ENCODE measurements around the gene SPATA17. TPM values are rescaled to one million over a fixed set of nuclear protein-coding genes. Genes with fewer than 3 reads are reported as not detected.

SPATA17 gene
- total RNA-seq, 1 experiment from 2014 or later, result 4.5 TPM

DNA sequence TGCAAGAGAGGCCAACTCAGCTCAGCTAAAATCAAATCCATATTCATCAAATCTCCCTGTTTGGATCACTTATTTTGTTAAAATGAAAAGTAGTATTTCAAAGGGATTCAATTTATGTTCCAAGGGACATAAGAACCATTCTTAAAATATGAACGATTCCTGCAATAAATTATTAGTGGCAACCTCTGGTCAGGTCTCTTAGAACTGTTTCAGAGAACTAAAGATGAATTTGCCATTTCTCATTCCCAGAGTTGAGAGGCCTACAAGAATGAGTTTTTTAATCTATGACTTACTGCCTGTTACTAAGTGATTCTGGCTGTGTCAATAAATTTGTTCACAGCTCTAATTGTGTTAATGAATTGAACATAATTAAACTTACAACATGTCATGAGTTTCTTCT lies 268.5 kb downstream of the SPATA17 start:
- Mint-ChIP-seq H3K27me3 (ENCODE audit: insufficient read depth, unreplicated experiment) (no peaks in the 10 kb centered on the region), H3K9me3 (ENCODE audit: unreplicated experiment) (no peaks in the 10 kb centered on the region), H3K27ac (ENCODE audit: low read depth, unreplicated experiment) (no peak overlapping the region), H3K4me3 (ENCODE audit: unreplicated experiment) (no peak overlapping the region), H3K36me3 (ENCODE audit: insufficient read depth, unreplicated experiment) (no peaks in the 10 kb centered on the region), H3K4me1 (ENCODE audit: insufficient read depth, unreplicated experiment) (no peaks in the 10 kb centered on the region)
- no TSS peak for BruUV-seq (replicated peaks)
- CTCF ChIA-PET, result interaction anchor here (0.6 to 1.7 kb wide), 5 partner anchors 12 to 269 kb away, joined by 3 to 5 read pairs (median 4); no protein-coding TSS in a partner anchor
- TF ChIP-seq, protein P1, sequence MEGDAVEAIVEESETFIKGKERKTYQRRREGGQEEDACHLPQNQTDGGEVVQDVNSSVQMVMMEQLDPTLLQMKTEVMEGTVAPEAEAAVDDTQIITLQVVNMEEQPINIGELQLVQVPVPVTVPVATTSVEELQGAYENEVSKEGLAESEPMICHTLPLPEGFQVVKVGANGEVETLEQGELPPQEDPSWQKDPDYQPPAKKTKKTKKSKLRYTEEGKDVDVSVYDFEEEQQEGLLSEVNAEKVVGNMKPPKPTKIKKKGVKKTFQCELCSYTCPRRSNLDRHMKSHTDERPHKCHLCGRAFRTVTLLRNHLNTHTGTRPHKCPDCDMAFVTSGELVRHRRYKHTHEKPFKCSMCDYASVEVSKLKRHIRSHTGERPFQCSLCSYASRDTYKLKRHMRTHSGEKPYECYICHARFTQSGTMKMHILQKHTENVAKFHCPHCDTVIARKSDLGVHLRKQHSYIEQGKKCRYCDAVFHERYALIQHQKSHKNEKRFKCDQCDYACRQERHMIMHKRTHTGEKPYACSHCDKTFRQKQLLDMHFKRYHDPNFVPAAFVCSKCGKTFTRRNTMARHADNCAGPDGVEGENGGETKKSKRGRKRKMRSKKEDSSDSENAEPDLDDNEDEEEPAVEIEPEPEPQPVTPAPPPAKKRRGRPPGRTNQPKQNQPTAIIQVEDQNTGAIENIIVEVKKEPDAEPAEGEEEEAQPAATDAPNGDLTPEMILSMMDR (IDR thresholded peaks at IDR 0.05; ENCODE audit: unreplicated experiment), result no peak
- POLR2A ChIA-PET, result no interaction called here
- intact Hi-C loops (cut with micrococcal nuclease), result no loop called here
- DNase-seq (ENCODE audit: unreplicated experiment), result no peak

DNA sequence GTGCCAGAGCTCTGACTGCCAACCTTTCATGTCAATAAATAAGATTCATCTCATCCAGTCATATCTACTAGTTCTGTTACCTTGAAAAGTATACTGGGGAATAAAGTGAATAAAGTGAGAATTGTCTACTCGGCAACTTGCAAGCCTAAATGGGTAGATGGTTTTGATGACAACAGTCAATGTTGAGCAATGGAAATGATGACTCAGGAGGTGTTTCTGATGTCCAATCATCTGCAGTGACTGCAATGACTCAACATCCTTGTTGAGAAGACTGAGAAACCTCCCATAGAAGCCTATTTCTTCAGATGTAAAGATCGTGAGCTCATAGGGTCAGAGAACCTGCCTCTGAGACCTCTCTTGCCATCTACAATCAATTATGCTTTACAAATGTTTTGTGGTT lies 276.4 kb downstream of the SPATA17 start:
- ChIA-PET CTCF (interaction anchor here (0.6 to 1.5 kb wide), 3 partner anchors 22 to 88 kb away, joined by 3 to 7 read pairs (median 4); no protein-coding TSS in a partner anchor), POLR2A (no interaction called here)
- Mint-ChIP-seq H3K27me3 (ENCODE audit: insufficient read depth, unreplicated experiment) (no peaks in the 10 kb centered on the region), H3K4me3 (ENCODE audit: unreplicated experiment) (no peak overlapping the region), H3K36me3 (ENCODE audit: insufficient read depth, unreplicated experiment) (no peaks in the 10 kb centered on the region), H3K4me1 (ENCODE audit: insufficient read depth, unreplicated experiment) (no peaks in the 10 kb centered on the region), H3K27ac (ENCODE audit: low read depth, unreplicated experiment) (no peak overlapping the region), H3K9me3 (ENCODE audit: unreplicated experiment) (no peaks in the 10 kb centered on the region)
- intact Hi-C loops (cut with micrococcal nuclease), result no loop called here
- DNase-seq (ENCODE audit: unreplicated experiment), result peak; percentile 98
- no TSS peak for BruUV-seq (replicated peaks)
- TF ChIP-seq, protein P1 (IDR thresholded peaks at IDR 0.05; ENCODE audit: unreplicated experiment), result no peak

DNA sequence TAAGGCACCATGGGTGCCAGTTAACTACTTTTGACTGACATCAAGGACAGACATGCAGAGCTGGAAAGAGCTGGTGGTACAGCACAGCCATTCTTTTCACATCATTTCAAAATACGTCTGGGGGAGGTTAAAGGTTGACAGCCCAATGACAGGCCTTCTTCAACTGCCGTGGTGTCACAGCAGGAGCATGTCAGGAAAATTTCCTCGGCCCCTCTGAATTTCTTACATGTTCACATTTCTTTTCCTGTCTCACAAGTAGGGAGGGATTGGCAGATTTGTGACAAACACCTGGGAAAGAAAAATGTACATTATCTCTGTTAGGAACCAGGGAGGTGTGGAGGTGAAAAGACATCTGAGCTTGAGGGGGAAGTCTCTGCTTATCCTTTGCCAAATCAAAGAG lies 279.1 kb downstream of the SPATA17 start:
- Mint-ChIP-seq H3K27ac (ENCODE audit: low read depth, unreplicated experiment) (no peak overlapping the region), H3K4me1 (ENCODE audit: insufficient read depth, unreplicated experiment) (no peaks in the 10 kb centered on the region), H3K9me3 (ENCODE audit: unreplicated experiment) (no peaks in the 10 kb centered on the region), H3K27me3 (ENCODE audit: insufficient read depth, unreplicated experiment) (no peaks in the 10 kb centered on the region), H3K4me3 (ENCODE audit: unreplicated experiment) (no peak overlapping the region), H3K36me3 (ENCODE audit: insufficient read depth, unreplicated experiment) (no peaks in the 10 kb centered on the region)
- POLR2A ChIA-PET, result interaction anchor here (0.5 kb wide), 1 partner anchor 151 kb away, joined by 4 read pairs; no protein-coding TSS in a partner anchor
- TF ChIP-seq, protein P1 (IDR thresholded peaks at IDR 0.05; ENCODE audit: unreplicated experiment), result no peak
- BruUV-seq (replicated peaks), result no TSS peak
- CTCF ChIA-PET, result interaction anchor here (0.6 to 1.4 kb wide), 5 partner anchors 9 to 40 kb away, joined by 3 to 4 read pairs (median 3); no protein-coding TSS in a partner anchor
- intact Hi-C loops (cut with micrococcal nuclease), result loop anchor here (5.0 kb wide), 1 partner anchor 1158 kb away; no protein-coding TSS in a partner anchor
- DNase-seq (ENCODE audit: unreplicated experiment), result no peak

DNA sequence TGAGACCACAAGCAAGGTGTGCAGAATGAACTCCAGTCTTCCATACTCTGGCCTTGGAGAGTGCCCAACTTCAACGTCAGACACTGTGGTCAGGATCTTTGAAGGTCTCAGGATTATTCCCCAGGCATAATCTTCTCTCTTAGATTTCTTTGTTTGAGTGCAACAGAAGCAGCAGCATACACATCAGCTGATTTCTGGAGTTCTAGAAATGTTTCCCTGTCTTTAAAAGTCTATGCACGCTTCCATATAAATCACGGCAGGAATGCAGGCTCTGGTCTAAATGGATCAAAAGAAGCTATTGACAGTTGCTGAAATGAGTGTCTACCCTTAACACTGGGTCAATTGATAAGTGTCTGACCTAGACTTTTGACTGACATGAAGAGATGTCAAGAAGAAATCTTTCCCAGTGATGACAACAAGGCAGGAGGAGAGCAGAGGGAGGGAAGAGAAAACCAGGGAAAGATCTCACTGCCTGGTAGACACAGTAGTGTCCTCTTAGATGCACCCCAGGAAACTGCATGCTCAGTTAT lies 279.7 kb downstream of the SPATA17 start:
- intact Hi-C loops (cut with micrococcal nuclease), result loop anchor here (5.0 kb wide), 1 partner anchor 1159 kb away; no protein-coding TSS in a partner anchor
- CTCF ChIA-PET, result interaction anchor here (0.6 to 1.4 kb wide), 3 partner anchors 9 to 24 kb away, joined by 3 to 4 read pairs (median 3); no protein-coding TSS in a partner anchor
- no peaks in the 10 kb centered on the region for H3K9me3 Mint-ChIP-seq (ENCODE audit: unreplicated experiment)
- TF ChIP-seq, protein P1 (IDR thresholded peaks at IDR 0.05; ENCODE audit: unreplicated experiment), result no peak
- H3K27ac Mint-ChIP-seq (ENCODE audit: low read depth, unreplicated experiment), result no peak overlapping the region
- H3K4me3 Mint-ChIP-seq (ENCODE audit: unreplicated experiment), result no peak overlapping the region
- DNase-seq (ENCODE audit: unreplicated experiment), result no peak
- no TSS peak for BruUV-seq (replicated peaks)
- no peaks in the 10 kb centered on the region for H3K4me1 Mint-ChIP-seq (ENCODE audit: insufficient read depth, unreplicated experiment)
- H3K27me3 Mint-ChIP-seq (ENCODE audit: insufficient read depth, unreplicated experiment), result peaks cover 5% of the 10 kb centered on the region
- POLR2A ChIA-PET, result interaction anchor here (0.5 kb wide), 1 partner anchor 150 kb away, joined by 4 read pairs; no protein-coding TSS in a partner anchor
- H3K36me3 Mint-ChIP-seq (ENCODE audit: insufficient read depth, unreplicated experiment), result no peaks in the 10 kb centered on the region
